SK-N-SH (cell line): Measurements from ENCODE around the gene EPB41L2. TPM values are rescaled to one million over a fixed set of nuclear protein-coding genes. Genes with fewer than 3 reads are reported as not detected.
"Not testable (repeated sequence)": the region's sequence is repeated elsewhere in the genome, so short reads cannot be mapped to it uniquely, and the experiment has no call there.

Source experiments
- CTCF ChIA-PET: fragments of 300-600, 350-600 bp; formaldehyde crosslinking; extraction: SDS; loops from one replicate; lab custom pipeline; 2021; lab: Yijun Ruan, JAX
- POLR2A ChIA-PET: fragments of 350-600 bp; sonication (Branson Sonifier 250); formaldehyde crosslinking; extraction: SDS; loops from one replicate; lab custom pipeline; 2020; ENCODE audit warnings: antibody characterized with exemption, inconsistent platforms; lab: Yijun Ruan, JAX
- DNase-seq: peaks from one replicate; pipeline ENCODE4 v3.0.0; 2012
- H2AFZ ChIP-seq: fragments of 200-600 bp; sonication (generic); 2 replicates; pipeline ENCODE4 v1.8.1; 2016; ENCODE audit warnings: antibody characterized with exemption, mild to moderate bottlenecking, low read depth
- H3F3A ChIP-seq: fragments of 200-600 bp; sonication (generic); replicated peaks from 2 replicates; pipeline ENCODE3; 2016; ENCODE audit warnings: antibody characterized with exemption, mild to moderate bottlenecking; ENCODE audit not compliant: insufficient read depth
- H3K27ac ChIP-seq, 2 experiments: fragments of 200-500 bp in 1 of 2; fragments of 200-600 bp in 1 of 2; sonication (Bioruptor generic) in 1 of 2; sonication (generic), shearing (Covaris generic) in 1 of 2; 2 replicates each; pipeline versions ENCODE4 v1.5.1 to v1.6.1; 2014 to 2016; ENCODE audit warnings: low read depth in 2 of 2, inconsistent platforms in 1 of 2, low read length in 1 of 2, mild to moderate bottlenecking in 1 of 2, mixed read lengths in 1 of 2
- H3K27me3 ChIP-seq: fragments of 200-600 bp; sonication (generic), shearing (Covaris generic); 2 replicates; pipeline ENCODE4 v1.6.1; 2016; ENCODE audit warnings: mixed run types; ENCODE audit not compliant: insufficient read depth
- H3K36me3 ChIP-seq, 2 experiments: fragments of 200-500 bp in 1 of 2; fragments of 200-600 bp in 1 of 2; sonication (Bioruptor generic) in 1 of 2; sonication (generic) in 1 of 2; replicated peaks in 1 of 2; 2 replicates each; pipeline versions ENCODE3 to v1.5.1; 2014 to 2016; ENCODE audit warnings: low read length in 1 of 2, mild to moderate bottlenecking in 1 of 2; ENCODE audit not compliant: insufficient read depth in 2 of 2, control insufficient read depth in 1 of 2
- H3K4me1 ChIP-seq, 2 experiments: fragments of 200-500 bp in 1 of 2; fragments of 200-600 bp in 1 of 2; sonication (Bioruptor generic) in 1 of 2; sonication (generic), shearing (Covaris generic) in 1 of 2; 2 replicates each; pipeline versions ENCODE4 v1.5.1 to v1.6.1; 2014 to 2016; ENCODE audit warnings: low read depth in 1 of 2, low read length in 1 of 2, mixed run types in 1 of 2; ENCODE audit not compliant: insufficient read depth in 2 of 2, control insufficient read depth in 1 of 2
- H3K4me2 ChIP-seq: fragments of 200-600 bp; sonication (generic), shearing (Covaris generic); 2 replicates; pipeline ENCODE4 v1.6.1; 2017; ENCODE audit warnings: mixed run types
- H3K4me3 ChIP-seq, 2 experiments: fragments of 200-500 bp in 1 of 2; fragments of 200-600 bp in 1 of 2; sonication (Bioruptor generic) in 1 of 2; sonication (generic), shearing (Covaris generic) in 1 of 2; 2 replicates each; pipeline versions ENCODE4 v1.5.1 to v1.8.1; 2014 to 2016; ENCODE audit warnings: low read depth in 2 of 2, inconsistent platforms in 1 of 2, low read length in 1 of 2, mild to moderate bottlenecking in 1 of 2, mixed read lengths in 1 of 2, moderate library complexity in 1 of 2
- H3K79me2 ChIP-seq: fragments of 200-600 bp; sonication (generic); 2 replicates; pipeline ENCODE4 v1.8.1; 2017; ENCODE audit warnings: mild to moderate bottlenecking; ENCODE audit not compliant: insufficient read depth
- H3K9ac ChIP-seq: fragments of 200-600 bp; sonication (generic); 2 replicates; pipeline ENCODE4 v1.6.1; 2017; ENCODE audit warnings: mixed run types
- H3K9me2 ChIP-seq: fragments of 200-600 bp; sonication (generic); 2 replicates; pipeline ENCODE4 v1.6.1; 2017; ENCODE audit warnings: mixed run types
- H3K9me3 ChIP-seq: fragments of 200-600 bp; sonication (generic); 2 replicates; pipeline ENCODE4 v1.6.1; 2017; ENCODE audit warnings: mixed run types, mild to moderate bottlenecking, moderate library complexity
- H4K20me1 ChIP-seq: fragments of 200-600 bp; sonication (generic); 2 replicates; pipeline ENCODE4 v1.6.1; 2017; ENCODE audit warnings: mild to moderate bottlenecking, mixed run types; ENCODE audit not compliant: insufficient read depth
- EZH2phosphoT487 ChIP-seq: fragments of 200-600 bp; sonication (generic); IDR thresholded peaks from 2 replicates; pipeline ENCODE4 v1.6.1; 2017; ENCODE audit warnings: low read depth, mixed run types, mild to moderate bottlenecking, antibody characterized with exemption, moderate library complexity, borderline replicate concordance
- IRF3 ChIP-seq: fragments of 150-350 bp; IDR thresholded peaks from 2 replicates; pipeline ENCODE4 v1.6.1; 2016; ENCODE audit warnings: mild to moderate bottlenecking, low read depth, low read length
- JUND ChIP-seq: IDR thresholded peaks from 2 replicates; pipeline ENCODE4 v1.4.0; 2012
- RFX5 ChIP-seq: IDR thresholded peaks from 2 replicates; pipeline ENCODE4 v1.6.1; 2012; ENCODE audit warnings: mild to moderate bottlenecking, improper control_type of control experiment, low read length
- SMC3 ChIP-seq: IDR thresholded peaks from 2 replicates; pipeline ENCODE4 v1.6.1; 2012; ENCODE audit warnings: low read depth, low read length, improper control_type of control experiment
- USF1 ChIP-seq: IDR thresholded peaks from 2 replicates; pipeline ENCODE4 v1.4.0; 2012; ENCODE audit warnings: low read depth, borderline replicate concordance
- WGBS: methylation state at CpG from one replicate; pipeline ENCODE4 v1.1.6; 2017; ENCODE audit warnings: low lambda C conversion rate; 5-methylcytosine and 5-hydroxymethylcytosine counted together
- polyA plus RNA-seq, 3 experiments: library from polyadenylated mRNA; depleted of rRNA; stranded (reverse); fragments of >200 nt; gene quantifications; 2 replicates each; pipeline ENCODE4 v1.2.3, GENCODE V29; 2012

Gene EPB41L2
- polyA plus RNA-seq, 1 of the 3 experiments (the other 2 are of a cell fraction): 1.4 TPM

GRCh38 chr6:131009790-131010189 lies 53.3 kb downstream of the EPB41L2 start:
- Histone ChIP-seq H2AFZ (no peak overlapping the region), H3K4me1 (no peaks in the 10 kb centered on the region), H3K79me2 (no peaks in the 10 kb centered on the region), H3K4me2 (no peak overlapping the region), H3F3A (no peaks in the 10 kb centered on the region), H3K4me3 (no peak overlapping the region), H3K36me3 (no peaks in the 10 kb centered on the region), H3K27ac (no peak overlapping the region), H3K9ac (no peak overlapping the region), H3K9me2 (no peaks in the 10 kb centered on the region), H4K20me1 (no peaks in the 10 kb centered on the region), H3K9me3 (0 out of 2 replicates have a peak, but pooled peaks cover 11% of the 10 kb centered on the region), H3K27me3 (no peaks in the 10 kb centered on the region; the same call in 1 of the 2 replicates)
- 13% methylated on average over 2 of the region's 2 CpGs for WGBS
- no peak for DNase-seq
- ChIA-PET POLR2A (no interaction called here), CTCF (no interaction called here)
- no peak for TF ChIP-seq IRF3
- no peak for TF ChIP-seq SMC3
- TF ChIP-seq EZH2phosphoT487: no peak
- no peak for TF ChIP-seq RFX5
- no peak for TF ChIP-seq USF1
- no peak for TF ChIP-seq JUND

- WGBS: 0% methylated on average over 2 of the region's 2 CpGs
- H4K20me1 ChIP-seq, H3K4me1 ChIP-seq, DNase-seq, H3K36me3 ChIP-seq, CTCF ChIA-PET, H3K9me2 ChIP-seq, H3K79me2 ChIP-seq, H3K27me3 ChIP-seq, H3F3A ChIP-seq, POLR2A ChIA-PET, H3K4me3 ChIP-seq, H2AFZ ChIP-seq, H3K27ac ChIP-seq, H3K9ac ChIP-seq, H3K4me2 ChIP-seq: not testable (repeated sequence)
- H3K9me3 ChIP-seq: 0 out of 2 replicates have a peak, but pooled peaks cover 11% of the 10 kb centered on the region
These were observed 54.1 kb downstream of the EPB41L2 start for GRCh38 chr6:131008965-131009364.

- 0 out of 2 replicates have a peak, but pooled peaks cover 11% of the 10 kb centered on the region for H3K9me3 ChIP-seq
- H3K4me1 ChIP-seq, H3K79me2 ChIP-seq, H2AFZ ChIP-seq, H3K36me3 ChIP-seq, H3K4me2 ChIP-seq, H4K20me1 ChIP-seq, H3K27ac ChIP-seq, H3K9ac ChIP-seq, H3F3A ChIP-seq, H3K9me2 ChIP-seq, DNase-seq, H3K4me3 ChIP-seq, CTCF ChIA-PET, H3K27me3 ChIP-seq, POLR2A ChIA-PET: not testable (repeated sequence)
- 29% methylated on average over 4 of the region's 5 CpGs for WGBS
These were observed 55.1 kb downstream of the EPB41L2 start for GRCh38 chr6:131007964-131008363.
